ENCODE results near the gene CEMIP. TPM values are rescaled to one million over a fixed set of nuclear protein-coding genes. Genes with fewer than 3 reads are reported as not detected.

CEMIP gene
- total and polyA plus RNA-seq, 2 of the 8 experiments (the other 6 are each of a cell fraction or from before 2014, with no cell fraction given) = 0.11 to 0.60 TPM

- Histone ChIP-seq H3K9ac (replicated peaks in 1 of 4; ENCODE audit: extremely low read depth in 1 of 4, low read depth in 3 of 4, low read length in 3 of 4) (no peak overlapping the region), H3K23ac (ENCODE audit: insufficient read length) (no peak overlapping the region), H2BK20ac (ENCODE audit: low read length) (no peak overlapping the region), H2BK120ac (replicated peaks; ENCODE audit: low read depth, low read length) (peak overlapping the region; percentile 84), H4K8ac (ENCODE audit: extremely low read depth, insufficient read depth, low read length) (peak overlapping the region; percentile 66), H2BK15ac (ENCODE audit: low read length) (no peak overlapping the region), H3K27me3 (replicated peaks in 1 of 4; ENCODE audit: control insufficient read depth in 3 of 4, extremely low read depth in 1 of 4, insufficient read depth in 3 of 4, low read length in 3 of 4) (no peaks in the 10 kb centered on the region), H3K18ac (ENCODE audit: extremely low read depth, low read length) (peak overlapping the region; percentile 80), H4K91ac (replicated peaks; ENCODE audit: insufficient read length, low read length) (peak overlapping the region; percentile 88), H3K4me1 (replicated peaks in 1 of 4; ENCODE audit: control insufficient read depth in 3 of 4, insufficient read depth in 4 of 4, low read length in 3 of 4) (peaks cover 2 to 11% (median 9%) of the 10 kb centered on the region in 4 experiments), H3K23me2 (ENCODE audit: low read depth, low read length) (no peaks in the 10 kb centered on the region), H3K79me1 (ENCODE audit: low read depth, low read length) (no peaks in the 10 kb centered on the region), H3K36me3 (ENCODE audit: control insufficient read depth in 2 of 4, insufficient read depth in 4 of 4, low read length in 3 of 4) (no peaks in the 10 kb centered on the region; a peak in 1 of 8 replicates), H3K4ac (replicated peaks; ENCODE audit: insufficient read length, low read depth, low read length) (peak overlapping the region; percentile 70), H3K4me3 (ENCODE audit: extremely low read depth in 1 of 4, insufficient read depth in 2 of 4, low read depth in 3 of 4, low read length in 4 of 4) (no peak overlapping the region; a peak in 1 of 8 replicates), H4K20me1 (replicated peaks in 1 of 2; ENCODE audit: control insufficient read depth in 1 of 2, insufficient read depth in 2 of 2, low read length in 2 of 2) (no peaks in the 10 kb centered on the region), H2AK5ac (ENCODE audit: low read depth, low read length) (peak overlapping the region; percentile 86), H3K79me2 (ENCODE audit: control insufficient read depth in 1 of 2, insufficient read depth in 2 of 2, low read length in 2 of 2) (no peaks in the 10 kb centered on the region), H3K4me2 (ENCODE audit: insufficient read depth in 1 of 2, low read depth in 2 of 2, low read length in 2 of 2) (peak overlapping the region in 1 of 2 experiments; percentile 2; a peak in 1 of 4 replicates), H2AFZ (ENCODE audit: low read length) (no peak overlapping the region), H2BK12ac (ENCODE audit: low read depth, low read length) (peak overlapping the region; percentile 82), H3K14ac (ENCODE audit: insufficient read length) (no peak overlapping the region), H4K5ac (ENCODE audit: insufficient read length, low read depth, low read length) (no peak overlapping the region), H3K56ac (replicated peaks; ENCODE audit: insufficient read length, low read depth, low read length) (no peak overlapping the region), H3K27ac (ENCODE audit: low read depth, low read length) (no peak overlapping the region), H3K9me3 (ENCODE audit: insufficient read depth in 2 of 2, low read depth in 1 of 2, low read length in 1 of 2) (no peaks in the 10 kb centered on the region), H2BK5ac (ENCODE audit: low read depth, low read length) (peak overlapping the region; percentile 95)
- POLR2A ChIA-PET (ENCODE audit: partially characterized antibody) = interaction anchor here (0.8 to 1.7 kb wide), 4 partner anchors 9 to 138 kb away, joined by 3 to 4 read pairs (median 4); no protein-coding TSS in a partner anchor
- CTCF ChIA-PET (ENCODE audit: partially characterized antibody) = interaction anchor here (0.5 to 2.8 kb wide), 15 partner anchors 10 to 961 kb away, joined by 3 to 10 read pairs (median 4); no protein-coding TSS in a partner anchor
- FAIRE-seq (no peak), DNase-seq (ENCODE audit: low read depth in 1 of 2, low spot score in 2 of 2) (no peak)
- 52% methylated on average over 7 of the region's 7 CpGs; no CpG with 5 or more reads in 1 of the 2 experiments for WGBS, 2 experiments (ENCODE audit: extremely low coverage in 1 of 2, insufficient coverage in 1 of 2, insufficient read length in 1 of 2, insufficient replicate concordance in 2 of 2, low coverage in 1 of 2, low lambda C conversion rate in 2 of 2, missing lambda C conversion rate in 1 of 2)
- TF ChIP-seq CTCF (IDR thresholded peaks at IDR 0.05; ENCODE audit: control extremely low read depth in 1 of 3, insufficient read depth in 1 of 3, low read depth in 1 of 3, low read length in 3 of 3) (no peak), KDM1A (IDR thresholded peaks at IDR 0.05; ENCODE audit: borderline replicate concordance, low read length) (no peak), YY1 (IDR thresholded peaks at IDR 0.05; ENCODE audit: low read depth, low read length) (no peak), BRCA1 (IDR thresholded peaks at IDR 0.05; ENCODE audit: low read depth, low read length) (no peak), SRF (IDR thresholded peaks at IDR 0.05; ENCODE audit: low read depth, low read length) (no peak), CREB1 (IDR thresholded peaks at IDR 0.05) (no peak), BCL11A (IDR thresholded peaks at IDR 0.05; ENCODE audit: low read depth in 2 of 2, low read length in 2 of 2) (no peak), HDAC2 (IDR thresholded peaks at IDR 0.05; ENCODE audit: borderline replicate concordance in 1 of 2, low read depth in 2 of 2, low read length in 2 of 2) (no peak), TCF12 (IDR thresholded peaks at IDR 0.05; ENCODE audit: low read depth, low read length) (no peak)
- TF ChIP-seq, protein P1, sequence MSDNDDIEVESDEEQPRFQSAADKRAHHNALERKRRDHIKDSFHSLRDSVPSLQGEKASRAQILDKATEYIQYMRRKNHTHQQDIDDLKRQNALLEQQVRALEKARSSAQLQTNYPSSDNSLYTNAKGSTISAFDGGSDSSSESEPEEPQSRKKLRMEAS (IDR thresholded peaks at IDR 0.05) = no peak
Measured at GRCh38 chr15:80831606-80832224, 52.5 kb downstream of the CEMIP start.
